HG03135 (cell line): Measurements from ENCODE around the gene P3H3.

ENCODE experiments used
- ATAC-seq: cut with Tn5 transposase; IDR thresholded peaks from one replicate; pipeline ENCODE4 v1.9.1; 2021; ENCODE audit warnings: mild to moderate bottlenecking, moderate library complexity; ENCODE audit not compliant: unreplicated experiment

P3H3 gene

GRCh38 chr12:6827982-6828780 lies at the start of gene P3H3:
Gene P3H3 (plus strand): TSS chr12:6828407. CDS start chr12:6828441, 34 bp downstream.
- no peak for ATAC-seq

- ATAC-seq, result peak; percentile 78
Observed at GRCh38 chr12:6778574-6779550, 49.3 kb upstream of the P3H3 start.

- ATAC-seq, result no peak
Observed at GRCh38 chr12:6779708-6780432, 48.3 kb upstream of the P3H3 start.

- no peak for ATAC-seq
Observed at GRCh38 chr12:6780573-6780972, 47.6 kb upstream of the P3H3 start.

- ATAC-seq, result no peak
Observed at GRCh38 chr12:6782119-6782518, 46.1 kb upstream of the P3H3 start.

GRCh38 chr12:6782850-6783566 lies 45.2 kb upstream of the P3H3 start:
- ATAC-seq, result no peak

GRCh38 chr12:6783828-6784227 lies 44.4 kb upstream of the P3H3 start:
- ATAC-seq, result no peak

GRCh38 chr12:6784296-6784695 lies 43.9 kb upstream of the P3H3 start:
- no peak for ATAC-seq

- no peak for ATAC-seq
Observed at GRCh38 chr12:6784761-6785160, 43.4 kb upstream of the P3H3 start.

- no peak for ATAC-seq
Observed at GRCh38 chr12:6786416-6787094, 41.7 kb upstream of the P3H3 start.

GRCh38 chr12:6787309-6787708 lies 40.9 kb upstream of the P3H3 start:
- no peak for ATAC-seq

GRCh38 chr12:6788972-6789924 lies 39.0 kb upstream of the P3H3 start, which contains the start of gene CD4:
Gene CD4 (plus strand): TSS chr12:6789528. CDS start chr12:6800139, 10,611 bp downstream.
- ATAC-seq, result no peak

- no peak for ATAC-seq
Observed at GRCh38 chr12:6790496-6791150, 37.6 kb upstream of the P3H3 start.

- no peak for ATAC-seq
Observed at GRCh38 chr12:6791931-6792520, 36.2 kb upstream of the P3H3 start.

GRCh38 chr12:6792522-6793201 lies 35.5 kb upstream of the P3H3 start:
- ATAC-seq, result no peak

GRCh38 chr12:6795088-6795487 lies 33.1 kb upstream of the P3H3 start:
- no peak for ATAC-seq

- ATAC-seq, result no peak
Observed at GRCh38 chr12:6796576-6796975, 31.6 kb upstream of the P3H3 start.
